B cell (primary cell): ENCODE data around the gene MORN1. TPM values are rescaled to one million over a fixed set of nuclear protein-coding genes. Genes with fewer than 3 reads are reported as not detected.

ENCODE experiments used
- ATAC-seq: fragments of 200-7000 bp; cut with Tn5 transposase; one replicate; pipeline ENCODE4 v1.10.0; 2021; ENCODE audit warnings: low read depth, mild to moderate bottlenecking, moderate number of reproducible peaks, moderate library complexity
- CTCF ChIA-PET: fragments of 350-600 bp; sonication (Branson Sonifier 250); formaldehyde crosslinking; loops from one replicate; lab custom pipeline; 2021; ENCODE audit warnings: antibody characterized with exemption, inconsistent platforms; lab: Charles Lee
- POLR2A ChIA-PET: fragments of 350-600 bp; sonication (Branson Sonifier 250); formaldehyde crosslinking; loops from one replicate; lab custom pipeline; 2021; ENCODE audit warnings: antibody characterized with exemption; lab: Charles Lee
- DNase-seq: peaks from one replicate; pipeline ENCODE4 v3.0.0; 2013
- H2AFZ ChIP-seq: 2 replicates; pipeline ENCODE4 v1.6.1; 2012; ENCODE audit warnings: mild to moderate bottlenecking, low read depth, low read length; ENCODE audit not compliant: insufficient read depth, poor library complexity, severe bottlenecking
- H3K27ac ChIP-seq, 2 donors: 1 replicate in 1 of 2; 2 replicates in 1 of 2; pipeline ENCODE4 v1.5.1; 2012 to 2013; ENCODE audit warnings: low read length in 2 of 2, mild to moderate bottlenecking in 2 of 2, moderate library complexity in 1 of 2
- H3K27me3 ChIP-seq, 4 experiments: fragments of 200-600 bp in 1 of 4; sonication (generic) in 1 of 4; replicated peaks in 1 of 4; 1 replicate in 2 of 4; 2 replicates in 2 of 4; pipeline versions ENCODE4 v1.6.1 to v1.7.0; 2013 to 2016; ENCODE audit warnings: low read length in 3 of 4, mild to moderate bottlenecking in 2 of 4, mixed read lengths in 1 of 4, moderate library complexity in 1 of 4; ENCODE audit not compliant: insufficient read depth in 4 of 4, control insufficient read depth in 3 of 4; ENCODE audit errors: control extremely low read depth in 1 of 4
- H3K36me3 ChIP-seq, 2 experiments: replicated peaks in 1 of 2; 1 replicate in 1 of 2; 2 replicates in 1 of 2; pipeline versions ENCODE4 v1.6.1 to v1.7.1; 2013; ENCODE audit warnings: low read length in 1 of 2; ENCODE audit not compliant: insufficient read depth in 2 of 2, control insufficient read depth in 1 of 2; ENCODE audit errors: control extremely low read depth in 1 of 2, extremely low read depth in 1 of 2
- H3K4me1 ChIP-seq, 2 donors: fragments of 200-600 bp in 1 of 2; sonication (generic) in 1 of 2; 1 replicate in 1 of 2; 2 replicates in 1 of 2; pipeline versions ENCODE4 v1.5.1 to v1.6.1; 2013 to 2017; ENCODE audit warnings: low read length in 2 of 2; ENCODE audit not compliant: control insufficient read depth in 2 of 2, insufficient read depth in 2 of 2
- H3K4me2 ChIP-seq: replicated peaks from 2 replicates; pipeline ENCODE3; 2012; ENCODE audit warnings: mild to moderate bottlenecking, low read depth, low read length; ENCODE audit not compliant: poor library complexity, severe bottlenecking
- H3K4me3 ChIP-seq, 5 experiments: fragments of 200-600 bp in 1 of 5; sonication (generic) in 1 of 5; 1 replicate in 3 of 5; 2 replicates in 2 of 5; pipeline versions ENCODE4 v1.5.1 to v1.7.0; 2011 to 2016; ENCODE audit warnings: low read length in 4 of 5, mild to moderate bottlenecking in 4 of 5, low read depth in 2 of 5, control low read depth in 1 of 5, moderate library complexity in 1 of 5; ENCODE audit not compliant: insufficient read depth in 1 of 5; ENCODE audit errors: control extremely low read depth in 1 of 5, extremely low read depth in 1 of 5
- H3K79me2 ChIP-seq: fragments of 200-600 bp; sonication (generic); one replicate; pipeline ENCODE4 v1.6.0; 2016; ENCODE audit warnings: low read length; ENCODE audit not compliant: control insufficient read depth, insufficient read depth
- H3K9ac ChIP-seq: fragments of 200-600 bp; sonication (generic); 2 replicates; pipeline ENCODE4 v1.6.1; 2017; ENCODE audit warnings: mild to moderate bottlenecking, low read length, moderate library complexity
- H3K9me3 ChIP-seq, 3 donors: one replicate each; pipeline versions ENCODE4 v1.6.1 to v1.7.1; 2013; ENCODE audit warnings: low read length in 2 of 3; ENCODE audit not compliant: control insufficient read depth in 2 of 3, insufficient read depth in 1 of 3; ENCODE audit errors: control extremely low read depth in 1 of 3
- H4K20me1 ChIP-seq: 2 replicates; pipeline ENCODE4 v1.6.0; 2012; ENCODE audit warnings: mild to moderate bottlenecking, low read length; ENCODE audit not compliant: insufficient read depth, control insufficient read depth, poor library complexity, severe bottlenecking
- H3K27ac Mint-ChIP-seq: one replicate; pipeline ENCODE4 v1.8.0; 2021; ENCODE audit warnings: mixed read lengths
- H3K27me3 Mint-ChIP-seq: one replicate; pipeline ENCODE4 v1.8.0; 2021; ENCODE audit warnings: mixed read lengths
- H3K4me1 Mint-ChIP-seq: one replicate; pipeline ENCODE4 v1.8.0; 2021; ENCODE audit warnings: mixed read lengths
- H3K4me3 Mint-ChIP-seq: one replicate; pipeline ENCODE4 v1.8.0; 2021; ENCODE audit warnings: mixed read lengths
- H3K9me3 Mint-ChIP-seq: one replicate; pipeline ENCODE4 v1.8.0; 2022; ENCODE audit warnings: mixed read lengths; ENCODE audit not compliant: insufficient read depth
- EZH2 ChIP-seq: IDR thresholded peaks from 2 replicates; pipeline ENCODE4 v1.6.1; 2012; ENCODE audit warnings: borderline replicate concordance, low read depth, mild to moderate bottlenecking, moderate library complexity, low read length; ENCODE audit not compliant: insufficient read depth, poor library complexity, severe bottlenecking
- WGBS: methylation state at CpG from one replicate; pipeline ENCODE4 v1.1.5; 2013; ENCODE audit warnings: missing lambda C conversion rate; ENCODE audit not compliant: insufficient coverage; 5-methylcytosine and 5-hydroxymethylcytosine counted together
- intact Hi-C: fragments of 100-400 bp; cut with micrococcal nuclease; formaldehyde crosslinking; loops from one replicate; pipeline ENCODE4 v1.10.0; 2022
- polyA plus RNA-seq: library from polyadenylated mRNA; depleted of rRNA; stranded (reverse); fragments of >200 nt; gene quantifications from 2 replicates; pipeline ENCODE4 v1.2.3, GENCODE V29; 2012
- total RNA-seq, 2 donors: library from RNA; stranded (reverse); fragments of 120-200 nt in 1 of 2; gene quantifications; 1 replicate in 1 of 2; 2 replicates in 1 of 2; pipeline versions ENCODE4 v1.2.3 to v1.2.4, GENCODE V29; 2013 to 2022
- TF ChIP-seq, protein P1 (sequence below): fragments of 200-600 bp; IDR thresholded peaks from one replicate; pipeline ENCODE4 v1.8.0; 2022; ENCODE audit warnings: antibody characterized with exemption, mild to moderate bottlenecking

Gene MORN1
- total and polyA plus RNA-seq, 2 donors (not counting 1 experiment from before 2014, with no cell fraction given) = 10.2 to 32.6 TPM

GRCh38 chr1:2436876-2437275 is 45.5 kb upstream of the MORN1 start:
- WGBS = 94% methylated on average over 7 of the region's 7 CpGs
- no peak overlapping the region for H3K27ac Mint-ChIP-seq

DNA sequence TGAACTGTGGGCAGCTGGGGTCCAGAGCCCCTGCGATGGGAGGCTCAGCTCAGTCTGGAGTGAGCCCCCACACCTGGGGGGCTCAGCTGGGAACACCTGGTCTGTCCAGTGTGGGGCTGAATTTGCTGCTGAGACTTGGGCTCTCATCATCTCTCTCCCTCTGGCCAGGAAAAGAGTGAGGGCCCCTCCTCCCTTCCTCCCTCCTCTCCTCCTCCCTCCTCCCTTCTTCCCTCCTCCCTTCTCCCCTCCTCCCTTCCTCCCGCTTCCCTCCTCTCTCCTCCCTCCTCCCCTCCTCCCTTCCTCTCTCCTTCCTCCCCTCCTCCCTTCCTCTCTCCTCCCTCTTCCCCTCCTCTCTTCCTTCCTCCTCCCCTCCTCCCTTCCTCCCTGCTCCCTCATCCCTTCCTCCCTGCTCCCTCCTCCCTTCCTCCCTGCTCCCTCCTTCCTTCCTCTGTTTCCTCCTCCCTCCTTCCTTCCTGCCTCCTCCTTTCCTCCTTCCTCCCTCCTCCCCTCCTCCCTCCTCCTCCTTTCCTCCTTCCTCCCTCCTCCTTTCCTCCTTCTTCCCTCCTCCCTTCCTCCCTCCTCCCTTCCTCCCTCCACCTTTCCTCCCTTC is 44.5 kb upstream of the MORN1 start:
- Histone ChIP-seq H3K4me3 (no peak overlapping the region), H3K4me2 (no peak overlapping the region), H2AFZ (no peak overlapping the region), H3K27ac (no peak overlapping the region), H3K9me3 (no peaks in the 10 kb centered on the region), H3K79me2 (no peaks in the 10 kb centered on the region), H4K20me1 (no peaks in the 10 kb centered on the region), H3K4me1 (no peaks in the 10 kb centered on the region), H3K27me3 (peaks cover 0 to 4% (median 0%) of the 10 kb centered on the region in 4 experiments), H3K36me3 (no peaks in the 10 kb centered on the region), H3K9ac (no peak overlapping the region)
- Mint-ChIP-seq H3K27ac (no peak overlapping the region), H3K9me3 (no peaks in the 10 kb centered on the region), H3K4me3 (no peak overlapping the region), H3K4me1 (no peaks in the 10 kb centered on the region), H3K27me3 (no peaks in the 10 kb centered on the region)
- WGBS = 69% methylated on average over 2 of the region's 2 CpGs
- DNase-seq = no peak
- ATAC-seq = no peak
- intact Hi-C loops = no loop called here
- CTCF ChIA-PET = no interaction called here
- POLR2A ChIA-PET = no interaction called here
- TF ChIP-seq, protein P1, sequence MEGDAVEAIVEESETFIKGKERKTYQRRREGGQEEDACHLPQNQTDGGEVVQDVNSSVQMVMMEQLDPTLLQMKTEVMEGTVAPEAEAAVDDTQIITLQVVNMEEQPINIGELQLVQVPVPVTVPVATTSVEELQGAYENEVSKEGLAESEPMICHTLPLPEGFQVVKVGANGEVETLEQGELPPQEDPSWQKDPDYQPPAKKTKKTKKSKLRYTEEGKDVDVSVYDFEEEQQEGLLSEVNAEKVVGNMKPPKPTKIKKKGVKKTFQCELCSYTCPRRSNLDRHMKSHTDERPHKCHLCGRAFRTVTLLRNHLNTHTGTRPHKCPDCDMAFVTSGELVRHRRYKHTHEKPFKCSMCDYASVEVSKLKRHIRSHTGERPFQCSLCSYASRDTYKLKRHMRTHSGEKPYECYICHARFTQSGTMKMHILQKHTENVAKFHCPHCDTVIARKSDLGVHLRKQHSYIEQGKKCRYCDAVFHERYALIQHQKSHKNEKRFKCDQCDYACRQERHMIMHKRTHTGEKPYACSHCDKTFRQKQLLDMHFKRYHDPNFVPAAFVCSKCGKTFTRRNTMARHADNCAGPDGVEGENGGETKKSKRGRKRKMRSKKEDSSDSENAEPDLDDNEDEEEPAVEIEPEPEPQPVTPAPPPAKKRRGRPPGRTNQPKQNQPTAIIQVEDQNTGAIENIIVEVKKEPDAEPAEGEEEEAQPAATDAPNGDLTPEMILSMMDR = no peak
- TF ChIP-seq EZH2 = no peak

More at GRCh38 chr1:2436876-2437275, 45.5 kb upstream of the MORN1 start:
- Histone ChIP-seq H3K4me3 (no peak overlapping the region), H3K27ac (no peak overlapping the region), H3K79me2 (no peaks in the 10 kb centered on the region), H3K4me1 (no peaks in the 10 kb centered on the region), H3K27me3 (peaks cover 0 to 4% (median 0%) of the 10 kb centered on the region in 4 experiments), H3K36me3 (no peaks in the 10 kb centered on the region), H2AFZ (no peak overlapping the region), H3K9me3 (no peaks in the 10 kb centered on the region), H4K20me1 (no peaks in the 10 kb centered on the region), H3K4me2 (no peak overlapping the region), H3K9ac (no peak overlapping the region)
- intact Hi-C loops = no loop called here
- TF ChIP-seq, protein P1 = no peak
- TF ChIP-seq EZH2 = no peak
- ChIA-PET CTCF (no interaction called here), POLR2A (no interaction called here)
- ATAC-seq = no peak
- no peaks in the 10 kb centered on the region for H3K9me3 Mint-ChIP-seq
- no peaks in the 10 kb centered on the region for H3K27me3 Mint-ChIP-seq
- H3K4me1 Mint-ChIP-seq = no peaks in the 10 kb centered on the region
- no peak for DNase-seq
- H3K4me3 Mint-ChIP-seq = no peak overlapping the region
